Parathyroid adenoma (tissue), 2 donors: ENCODE data around the gene ZNF385D.

ENCODE experiments used
- H2AFZ ChIP-seq: fragments of 300-600 bp; sonication (generic); one replicate; pipeline ENCODE4 v1.7.0; 2017; ENCODE audit warnings: antibody characterized with exemption, mild to moderate bottlenecking
- H3K27ac ChIP-seq: fragments of 300-600 bp; sonication (generic); one replicate; pipeline ENCODE4 v1.7.0; 2017
- H3K27me3 ChIP-seq: fragments of 300-600 bp; sonication (generic); one replicate; pipeline ENCODE4 v1.7.0; 2017; ENCODE audit warnings: low read length; ENCODE audit not compliant: control insufficient read depth, insufficient read depth
- H3K36me3 ChIP-seq: fragments of 300-600 bp; sonication (generic); one replicate; pipeline ENCODE4 v1.7.0; 2017; ENCODE audit warnings: low read length; ENCODE audit not compliant: control insufficient read depth, insufficient read depth
- H3K4me1 ChIP-seq: fragments of 300-600 bp; sonication (generic); one replicate; pipeline ENCODE4 v1.7.0; 2017; ENCODE audit warnings: control low read depth
- H3K4me2 ChIP-seq: fragments of 300-600 bp; sonication (generic); one replicate; pipeline ENCODE4 v1.7.0; 2017; ENCODE audit warnings: low read length
- H3K4me3 ChIP-seq: fragments of 300-600 bp; sonication (generic); one replicate; pipeline ENCODE4 v1.7.0; 2017; ENCODE audit warnings: low read depth, low read length
- H3K79me2 ChIP-seq: fragments of 300-600 bp; sonication (generic); one replicate; pipeline ENCODE4 v1.7.0; 2017; ENCODE audit warnings: control low read depth
- H3K9ac ChIP-seq: fragments of 300-600 bp; sonication (generic); one replicate; pipeline ENCODE4 v1.7.0; 2017; ENCODE audit warnings: mild to moderate bottlenecking
- H3K9me3 ChIP-seq: fragments of 300-600 bp; sonication (generic); one replicate; pipeline ENCODE4 v1.7.0; 2017; ENCODE audit warnings: low read length; ENCODE audit not compliant: control insufficient read depth
- TF ChIP-seq, protein P1 (sequence below): fragments of 300-600 bp; sonication (generic); IDR thresholded peaks from one replicate; pipeline ENCODE4 v1.7.0; 2017; ENCODE audit warnings: antibody characterized with exemption, mild to moderate bottlenecking
- donor health status: primary hyperparathyroidism.

ZNF385D gene

DNA sequence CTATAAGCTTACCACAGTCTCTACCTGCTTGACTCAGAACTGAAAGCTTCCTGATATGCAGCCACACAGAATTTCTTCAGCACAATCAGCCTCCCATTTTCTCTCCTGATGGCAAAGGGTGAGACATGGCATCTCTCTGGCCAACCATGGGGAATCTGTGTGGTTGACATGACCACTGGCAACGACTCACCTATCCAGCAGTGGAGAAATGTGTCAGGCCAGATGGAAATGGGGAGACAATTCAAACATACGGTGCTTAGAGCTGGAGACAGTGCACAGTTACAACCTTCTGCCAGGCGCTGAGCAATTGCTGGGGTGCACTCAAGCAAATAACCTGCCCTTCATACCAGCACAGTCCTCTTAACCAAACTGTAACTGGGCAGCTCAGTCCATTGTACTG, 3.6 kb downstream of the ZNF385D start:
- H3K9ac ChIP-seq = no peak overlapping the region
- H3K4me3 ChIP-seq = no peak overlapping the region
- no peak overlapping the region for H3K27ac ChIP-seq

DNA sequence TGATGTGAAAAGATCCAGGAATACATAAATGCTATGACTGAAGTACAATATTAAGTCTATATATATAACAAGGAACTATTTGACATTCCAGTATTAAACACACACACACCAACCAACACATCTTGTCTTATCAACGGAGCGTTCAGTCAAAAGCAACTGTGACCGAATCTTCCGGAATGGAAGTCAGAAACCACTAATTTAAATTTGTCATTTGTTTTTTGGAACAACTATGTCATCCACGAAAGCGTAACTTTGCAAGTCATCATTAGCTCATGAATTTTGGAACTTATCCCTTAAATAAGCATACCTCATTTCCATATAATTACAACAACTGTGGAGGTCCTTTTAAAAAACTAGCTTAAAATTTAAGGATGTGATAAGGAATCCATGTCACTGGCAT, 5.0 kb downstream of the ZNF385D start:
- no peaks in the 10 kb centered on the region for H3K79me2 ChIP-seq
- H2AFZ ChIP-seq = no peak overlapping the region
- H3K4me2 ChIP-seq = no peak overlapping the region
- no peaks in the 10 kb centered on the region for H3K27me3 ChIP-seq
- no peaks in the 10 kb centered on the region for H3K9me3 ChIP-seq
- no peak overlapping the region for H3K9ac ChIP-seq
- no peak overlapping the region for H3K27ac ChIP-seq
- H3K4me3 ChIP-seq = no peak overlapping the region
- TF ChIP-seq, protein P1, sequence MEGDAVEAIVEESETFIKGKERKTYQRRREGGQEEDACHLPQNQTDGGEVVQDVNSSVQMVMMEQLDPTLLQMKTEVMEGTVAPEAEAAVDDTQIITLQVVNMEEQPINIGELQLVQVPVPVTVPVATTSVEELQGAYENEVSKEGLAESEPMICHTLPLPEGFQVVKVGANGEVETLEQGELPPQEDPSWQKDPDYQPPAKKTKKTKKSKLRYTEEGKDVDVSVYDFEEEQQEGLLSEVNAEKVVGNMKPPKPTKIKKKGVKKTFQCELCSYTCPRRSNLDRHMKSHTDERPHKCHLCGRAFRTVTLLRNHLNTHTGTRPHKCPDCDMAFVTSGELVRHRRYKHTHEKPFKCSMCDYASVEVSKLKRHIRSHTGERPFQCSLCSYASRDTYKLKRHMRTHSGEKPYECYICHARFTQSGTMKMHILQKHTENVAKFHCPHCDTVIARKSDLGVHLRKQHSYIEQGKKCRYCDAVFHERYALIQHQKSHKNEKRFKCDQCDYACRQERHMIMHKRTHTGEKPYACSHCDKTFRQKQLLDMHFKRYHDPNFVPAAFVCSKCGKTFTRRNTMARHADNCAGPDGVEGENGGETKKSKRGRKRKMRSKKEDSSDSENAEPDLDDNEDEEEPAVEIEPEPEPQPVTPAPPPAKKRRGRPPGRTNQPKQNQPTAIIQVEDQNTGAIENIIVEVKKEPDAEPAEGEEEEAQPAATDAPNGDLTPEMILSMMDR = no peak
- no peaks in the 10 kb centered on the region for H3K36me3 ChIP-seq
- no peaks in the 10 kb centered on the region for H3K4me1 ChIP-seq

More for the DNA sequence above, 3.6 kb downstream of the ZNF385D start:
- no peaks in the 10 kb centered on the region for H3K4me1 ChIP-seq
- no peaks in the 10 kb centered on the region for H3K79me2 ChIP-seq
- no peak overlapping the region for H3K4me2 ChIP-seq
- no peaks in the 10 kb centered on the region for H3K9me3 ChIP-seq
- H3K27me3 ChIP-seq = no peaks in the 10 kb centered on the region
- H2AFZ ChIP-seq = no peak overlapping the region
- TF ChIP-seq, protein P1 = no peak
- no peaks in the 10 kb centered on the region for H3K36me3 ChIP-seq

DNA sequence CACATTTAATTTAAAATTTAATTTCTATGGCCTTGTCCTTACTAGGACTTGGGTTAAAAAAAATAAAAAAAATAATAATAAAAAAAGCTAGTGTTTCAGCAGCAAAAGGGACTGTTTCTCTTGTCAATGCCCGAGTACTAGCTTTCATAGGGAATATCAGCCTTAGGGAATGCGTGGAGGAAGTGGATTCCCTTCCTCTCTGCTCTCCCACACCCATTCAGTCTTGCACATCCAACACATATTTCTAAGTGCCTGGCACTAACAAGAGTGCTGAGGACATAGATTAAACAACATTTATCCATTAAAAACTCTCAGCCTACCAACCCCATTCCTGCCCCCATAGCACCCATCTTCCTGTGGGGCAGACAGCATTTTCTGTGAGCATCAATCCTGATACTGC, 6.2 kb downstream of the ZNF385D start:
- no peak overlapping the region for H3K27ac ChIP-seq
- H3K36me3 ChIP-seq = no peaks in the 10 kb centered on the region
- no peaks in the 10 kb centered on the region for H3K27me3 ChIP-seq
- H2AFZ ChIP-seq = no peak overlapping the region
- H3K9me3 ChIP-seq = no peaks in the 10 kb centered on the region
- no peaks in the 10 kb centered on the region for H3K79me2 ChIP-seq
- H3K4me1 ChIP-seq = no peaks in the 10 kb centered on the region
- H3K4me3 ChIP-seq = no peak overlapping the region
- no peak overlapping the region for H3K9ac ChIP-seq
- TF ChIP-seq, protein P1 = no peak
- no peak overlapping the region for H3K4me2 ChIP-seq

DNA sequence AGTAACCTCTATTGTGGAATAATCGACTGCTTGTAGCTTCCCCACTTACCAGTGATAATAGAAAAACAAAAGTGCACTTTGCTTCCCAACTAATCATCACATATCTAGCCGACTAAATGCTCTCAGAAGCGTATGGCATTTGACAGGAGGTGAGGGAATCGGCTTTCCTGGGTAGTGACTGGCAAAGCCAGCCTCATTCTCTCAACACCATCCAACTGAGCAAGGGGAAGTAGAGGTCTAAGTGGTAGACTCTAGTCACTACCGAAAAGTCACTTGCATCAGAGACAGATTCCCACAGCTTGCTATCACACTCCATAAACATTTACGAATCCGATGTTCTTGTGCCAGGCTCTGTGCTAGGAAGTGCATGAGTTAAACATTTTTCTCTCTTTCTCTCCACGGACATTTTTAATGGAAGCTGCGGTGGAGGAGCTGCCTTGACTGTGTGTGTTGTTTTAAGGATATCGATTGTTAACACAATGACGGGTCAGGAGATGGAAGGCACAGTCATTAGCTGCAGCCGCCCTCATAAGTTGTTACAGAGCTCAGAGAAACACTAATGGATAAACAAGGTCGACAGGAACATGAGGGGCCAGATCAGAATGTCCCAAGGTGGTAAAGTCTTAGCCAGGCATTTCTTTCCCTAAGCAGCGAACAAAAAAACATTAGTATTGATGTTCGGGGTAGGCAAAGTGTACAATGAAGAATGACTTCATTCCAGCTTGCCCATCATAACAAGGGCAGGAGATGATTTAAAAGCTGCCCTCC, 11.9 kb downstream of the ZNF385D start:
- Histone ChIP-seq H3K27me3 (no peaks in the 10 kb centered on the region), H3K27ac (no peak overlapping the region), H3K9me3 (no peaks in the 10 kb centered on the region), H3K36me3 (no peaks in the 10 kb centered on the region), H2AFZ (no peak overlapping the region), H3K79me2 (no peaks in the 10 kb centered on the region), H3K9ac (no peak overlapping the region), H3K4me1 (no peaks in the 10 kb centered on the region), H3K4me2 (no peak overlapping the region), H3K4me3 (no peak overlapping the region)
- TF ChIP-seq, protein P1 = no peak

DNA sequence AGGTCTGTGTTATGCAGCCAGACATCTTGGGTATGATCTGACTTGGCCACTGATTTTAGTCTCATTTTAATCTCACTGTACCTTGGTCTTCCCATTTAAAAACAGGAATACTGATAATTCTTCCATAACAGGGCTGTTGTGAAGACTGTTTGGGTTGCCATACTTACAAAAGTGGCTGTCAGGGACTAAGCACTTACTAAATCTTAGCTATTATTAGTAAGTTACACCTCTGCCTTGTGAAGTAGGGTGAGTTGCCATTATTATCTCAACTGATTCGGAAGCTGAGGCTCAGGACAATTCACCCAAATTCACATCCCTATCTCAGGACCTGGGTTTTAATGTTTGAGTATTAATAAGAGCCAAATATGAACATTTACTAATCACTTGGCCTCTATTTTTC, 12.7 kb downstream of the ZNF385D start:
- Histone ChIP-seq H2AFZ (no peak overlapping the region), H3K27ac (no peak overlapping the region), H3K9ac (no peak overlapping the region), H3K79me2 (no peaks in the 10 kb centered on the region), H3K27me3 (no peaks in the 10 kb centered on the region), H3K9me3 (no peaks in the 10 kb centered on the region), H3K4me3 (no peak overlapping the region), H3K36me3 (no peaks in the 10 kb centered on the region), H3K4me1 (no peaks in the 10 kb centered on the region), H3K4me2 (no peak overlapping the region)
- TF ChIP-seq, protein P1 = no peak
